GM23338 (cell line): Measurements from ENCODE around the gene LATS1. TPM values are rescaled to one million over a fixed set of nuclear protein-coding genes. Genes with fewer than 3 reads are reported as not detected.

ENCODE experiments used
- ATAC-seq: fragments of 200-7000 bp; cut with Tn5 transposase; 3 replicates; pipeline ENCODE4 v1.9.1; 2020
- DNase-seq: peaks from one replicate; pipeline ENCODE4 v3.0.0-alpha.2; 2015; ENCODE audit warnings: low spot score
- H2AFZ ChIP-seq: fragments of 200-600 bp; sonication (generic); 2 replicates; pipeline ENCODE4 v1.8.0; 2016; ENCODE audit warnings: antibody characterized with exemption, mild to moderate bottlenecking, moderate library complexity
- H3F3A ChIP-seq: fragments of 200-600 bp; sonication (generic); replicated peaks from 2 replicates; pipeline ENCODE4 v1.8.0; 2017; ENCODE audit warnings: antibody characterized with exemption, mixed run types, low read depth
- H3K27ac ChIP-seq: fragments of 200-600 bp; sonication (generic); 2 replicates; pipeline ENCODE4 v1.6.1; 2016; ENCODE audit warnings: low read depth
- H3K27me3 ChIP-seq: fragments of 200-600 bp; sonication (generic); 2 replicates; pipeline ENCODE4 v1.8.0; 2016; ENCODE audit warnings: mild to moderate bottlenecking, mixed run types, moderate library complexity; ENCODE audit not compliant: insufficient read depth
- H3K36me3 ChIP-seq: fragments of 200-600 bp; sonication (generic); 2 replicates; pipeline ENCODE4 v1.8.0; 2016; ENCODE audit warnings: mild to moderate bottlenecking; ENCODE audit not compliant: insufficient read depth
- H3K4me1 ChIP-seq: fragments of 200-600 bp; sonication (generic); 2 replicates; pipeline ENCODE4 v1.8.0; 2016; ENCODE audit warnings: mild to moderate bottlenecking, moderate library complexity; ENCODE audit not compliant: insufficient read depth
- H3K4me2 ChIP-seq: fragments of 200-600 bp; sonication (generic); 2 replicates; pipeline ENCODE4 v1.7.1; 2017; ENCODE audit warnings: mixed run types
- H3K4me3 ChIP-seq: fragments of 200-600 bp; sonication (generic); 2 replicates; pipeline ENCODE4 v1.6.1; 2016; ENCODE audit warnings: mixed run types
- H3K79me2 ChIP-seq: fragments of 200-600 bp; sonication (generic); replicated peaks from 2 replicates; pipeline ENCODE4 v1.8.0; 2017; ENCODE audit warnings: mild to moderate bottlenecking; ENCODE audit not compliant: insufficient read depth
- H3K9me2 ChIP-seq: fragments of 200-600 bp; sonication (generic); 2 replicates; pipeline ENCODE4 v1.8.0; 2017; ENCODE audit not compliant: insufficient read depth
- H4K20me1 ChIP-seq: fragments of 200-600 bp; sonication (generic); replicated peaks from 2 replicates; pipeline ENCODE4 v1.8.0; 2017; ENCODE audit warnings: mild to moderate bottlenecking; ENCODE audit not compliant: insufficient read depth
- H3K27ac Mint-ChIP-seq: 2 replicates; pipeline ENCODE4 v1.8.0; 2020; ENCODE audit warnings: inconsistent platforms, mild to moderate bottlenecking, moderate library complexity, mixed read lengths
- H3K27me3 Mint-ChIP-seq: 3 replicates; pipeline ENCODE4 v1.8.0; 2022; ENCODE audit warnings: low read depth, mild to moderate bottlenecking, moderate library complexity, mixed read lengths, inconsistent platforms; ENCODE audit not compliant: insufficient read depth, poor library complexity
- H3K36me3 Mint-ChIP-seq: 3 replicates; pipeline ENCODE4 v1.8.0; 2021; ENCODE audit warnings: low read depth, mild to moderate bottlenecking, inconsistent platforms, moderate library complexity, mixed read lengths
- H3K4me1 Mint-ChIP-seq: 3 replicates; pipeline ENCODE4 v1.8.0; 2020; ENCODE audit warnings: mild to moderate bottlenecking, inconsistent platforms, mixed read lengths
- H3K4me3 Mint-ChIP-seq: 3 replicates; pipeline ENCODE4 v1.8.0; 2021; ENCODE audit warnings: moderate library complexity, mild to moderate bottlenecking, inconsistent platforms, mixed read lengths
- H3K9me3 Mint-ChIP-seq: 3 replicates; pipeline ENCODE4 v1.8.0; 2020; ENCODE audit warnings: moderate library complexity, mild to moderate bottlenecking, inconsistent platforms, mixed read lengths
- CREB1 ChIP-seq: fragments of 250-450 bp; sonication (Bioruptor Pico); IDR thresholded peaks from 2 replicates; pipeline ENCODE4 v1.5.0; 2020; ENCODE audit warnings: low read depth, mild to moderate bottlenecking, moderate library complexity
- EZH2phosphoT487 ChIP-seq: fragments of 200-600 bp; sonication (generic); IDR thresholded peaks from one replicate; pipeline ENCODE4 v1.8.1; 2018; ENCODE audit warnings: antibody characterized with exemption; ENCODE audit not compliant: unreplicated experiment
- JUNB ChIP-seq: IDR thresholded peaks from one replicate; pipeline ENCODE4 v1.6.1; 2016; ENCODE audit warnings: antibody characterized with exemption; ENCODE audit not compliant: unreplicated experiment
- ZNF114 ChIP-seq: fragments of 250-450 bp; sonication (Bioruptor Pico); IDR thresholded peaks from 2 replicates; pipeline ENCODE4 v1.5.0; 2020; ENCODE audit warnings: mild to moderate bottlenecking, moderate library complexity
- ZNF331 ChIP-seq: fragments of 250-450 bp; sonication (Bioruptor Pico); IDR thresholded peaks from 2 replicates; pipeline ENCODE4 v1.5.0; 2020; ENCODE audit warnings: low read depth, mild to moderate bottlenecking, moderate library complexity
- ZNF462 ChIP-seq: fragments of 250-450 bp; sonication (Bioruptor Pico); IDR thresholded peaks from 2 replicates; pipeline ENCODE4 v1.5.0; 2020; ENCODE audit warnings: mild to moderate bottlenecking, moderate library complexity
- polyA plus RNA-seq: library from polyadenylated mRNA; unstranded; fragments of >200 nt; fragmentation: Nextera tagmentation; extraction: Ambion mirVana; gene quantifications from 2 replicates; pipeline ENCODE4 v1.2.1, GENCODE V29; 2016
- total RNA-seq: library from RNA; depleted of rRNA; stranded (reverse); fragments of >200 nt; shearing (Covaris generic); gene quantifications from 2 replicates; pipeline ENCODE4 v1.2.3, GENCODE V29; 2014
- TF ChIP-seq, protein P1 (sequence below), 2 experiments: fragments of 200-600 bp in 1 of 2; sonication (generic) in 1 of 2; conservative IDR thresholded peaks; 2 replicates each; pipeline versions ENCODE4 v1.5.1 to v1.6.1; 2016 to 2017; ENCODE audit warnings: antibody characterized with exemption in 2 of 2, low read depth in 2 of 2, mild to moderate bottlenecking in 2 of 2, moderate library complexity in 1 of 2

LATS1 gene
- total and polyA plus RNA-seq, 2 experiments from 2014 or later: 7.5 to 18.8 TPM

DNA sequence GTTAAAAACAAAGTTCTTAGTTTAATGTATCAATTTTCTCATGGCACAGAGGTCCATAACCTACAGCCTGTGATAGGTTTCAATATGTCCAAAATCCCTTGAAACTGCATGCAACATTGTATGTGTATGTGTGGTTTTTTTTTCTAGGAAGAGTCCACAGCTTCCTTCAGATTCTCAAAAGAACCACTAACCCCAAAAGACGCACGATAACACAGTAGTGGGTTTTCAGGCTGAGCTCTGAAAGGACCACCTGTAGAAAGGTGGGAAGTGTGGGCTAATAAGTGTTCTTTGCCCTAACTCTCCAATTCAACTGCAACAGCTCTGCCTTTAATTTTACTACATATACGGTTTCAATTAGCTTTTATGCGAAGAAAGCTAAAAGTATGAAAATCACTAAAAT is 57.9 kb downstream of the LATS1 start:
- H3K36me3 ChIP-seq: peaks cover 12% of the 10 kb centered on the region

More for the DNA sequence above, 57.9 kb downstream of the LATS1 start:
- H3K27ac ChIP-seq: no peak overlapping the region
- no peak overlapping the region for H3K4me3 ChIP-seq
- no peaks in the 10 kb centered on the region for H3K79me2 ChIP-seq
- 0 out of 2 replicates have a peak, but pooled peaks cover 4% of the 10 kb centered on the region for H4K20me1 ChIP-seq
- Mint-ChIP-seq H3K36me3 (peaks cover 23% of the 10 kb centered on the region), H3K9me3 (no peaks in the 10 kb centered on the region), H3K27me3 (peaks cover 10% of the 10 kb centered on the region), H3K27ac (no peak overlapping the region), H3K4me1 (no peaks in the 10 kb centered on the region), H3K4me3 (no peak overlapping the region)
- no peak for TF ChIP-seq ZNF462 (CRISPR knock-in tag)
- TF ChIP-seq, protein P1, sequence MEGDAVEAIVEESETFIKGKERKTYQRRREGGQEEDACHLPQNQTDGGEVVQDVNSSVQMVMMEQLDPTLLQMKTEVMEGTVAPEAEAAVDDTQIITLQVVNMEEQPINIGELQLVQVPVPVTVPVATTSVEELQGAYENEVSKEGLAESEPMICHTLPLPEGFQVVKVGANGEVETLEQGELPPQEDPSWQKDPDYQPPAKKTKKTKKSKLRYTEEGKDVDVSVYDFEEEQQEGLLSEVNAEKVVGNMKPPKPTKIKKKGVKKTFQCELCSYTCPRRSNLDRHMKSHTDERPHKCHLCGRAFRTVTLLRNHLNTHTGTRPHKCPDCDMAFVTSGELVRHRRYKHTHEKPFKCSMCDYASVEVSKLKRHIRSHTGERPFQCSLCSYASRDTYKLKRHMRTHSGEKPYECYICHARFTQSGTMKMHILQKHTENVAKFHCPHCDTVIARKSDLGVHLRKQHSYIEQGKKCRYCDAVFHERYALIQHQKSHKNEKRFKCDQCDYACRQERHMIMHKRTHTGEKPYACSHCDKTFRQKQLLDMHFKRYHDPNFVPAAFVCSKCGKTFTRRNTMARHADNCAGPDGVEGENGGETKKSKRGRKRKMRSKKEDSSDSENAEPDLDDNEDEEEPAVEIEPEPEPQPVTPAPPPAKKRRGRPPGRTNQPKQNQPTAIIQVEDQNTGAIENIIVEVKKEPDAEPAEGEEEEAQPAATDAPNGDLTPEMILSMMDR (conservative IDR thresholded peaks at IDR 0.05; ENCODE audit: low read depth in 2 of 2): no peak
- TF ChIP-seq JUNB: no peak
- no peak for TF ChIP-seq EZH2phosphoT487
- no peak for TF ChIP-seq ZNF114
- no peak for TF ChIP-seq CREB1
- TF ChIP-seq ZNF331 (CRISPR knock-in tag): no peak
- H3K9me2 ChIP-seq: no peaks in the 10 kb centered on the region
- ATAC-seq (no peak), DNase-seq (no peak)
- H3F3A ChIP-seq: no peaks in the 10 kb centered on the region
- no peak overlapping the region for H2AFZ ChIP-seq
- no peaks in the 10 kb centered on the region for H3K4me1 ChIP-seq
- no peak overlapping the region for H3K4me2 ChIP-seq
- no peaks in the 10 kb centered on the region for H3K27me3 ChIP-seq
